NCI-H345 (cell line): Measurements from ENCODE around the gene USP51.
"Not testable (repeated sequence)": the region's sequence is repeated elsewhere in the genome, so short reads cannot be mapped to it uniquely, and the experiment has no call there.

Experiments
- DNase-seq: peaks from one replicate; lab custom pipeline; 2025; lab: John Stamatoyannopoulos, UW

The USP51 gene

GRCh38 chrX:55465108-55465507 lies 24.5 kb downstream of the USP51 start:
- not testable (repeated sequence) for DNase-seq

- DNase-seq: not testable (repeated sequence)
Observed at GRCh38 chrX:55464050-55464449, 25.6 kb downstream of the USP51 start.

GRCh38 chrX:55459926-55460325 lies 29.7 kb downstream of the USP51 start:
- DNase-seq: not testable (repeated sequence)

GRCh38 chrX:55459426-55459825 lies 30.2 kb downstream of the USP51 start:
- not testable (repeated sequence) for DNase-seq

GRCh38 chrX:55455708-55456107 lies 33.9 kb downstream of the USP51 start:
- not testable (repeated sequence) for DNase-seq

- no peak for DNase-seq
Observed at GRCh38 chrX:55452833-55453124, 36.9 kb downstream of the USP51 start.

- DNase-seq: peak; percentile 89
Observed at GRCh38 chrX:55451990-55452832, 37.4 kb downstream of the USP51 start, which contains the start of gene MAGEH1. TSS of gene MAGEH1 (plus strand) at chrX:55452127. CDS start at chrX:55452375, 248 bp downstream.

- DNase-seq: no peak
Observed at GRCh38 chrX:55451626-55451989, 38.0 kb downstream of the USP51 start.

- no peak for DNase-seq
Observed at GRCh38 chrX:55451141-55451540, 38.5 kb downstream of the USP51 start.

GRCh38 chrX:55450259-55450658 lies 39.4 kb downstream of the USP51 start:
- no peak for DNase-seq

- not testable (repeated sequence) for DNase-seq
Observed at GRCh38 chrX:55443468-55443867, 46.2 kb downstream of the USP51 start.
